Endothelial cell of umbilical vein (primary cell): ENCODE data around the gene SNRPF. TPM values are rescaled to one million over a fixed set of nuclear protein-coding genes. Genes with fewer than 3 reads are reported as not detected.

Experiments used
- BruUV-seq: library from RNA; stranded (reverse); fragments of 400-500 nt; replicated peaks from 2 replicates; lab custom pipeline; 2021; lab: Mats Ljungman, UMichigan
- CTCF ChIA-PET: fragments of 300-600, 350-600 bp; sonication (Branson Sonifier 250); formaldehyde crosslinking; loops from one replicate; lab custom pipeline; 2021; ENCODE audit warnings: antibody characterized with exemption, inconsistent platforms; lab: Charles Lee
- POLR2A ChIA-PET: fragments of 300-600, 350-600 bp; sonication (Branson Sonifier 250); formaldehyde crosslinking; loops from one replicate; lab custom pipeline; 2021; ENCODE audit warnings: antibody characterized with exemption, inconsistent platforms; lab: Charles Lee
- DNase-seq: peaks from one replicate; pipeline ENCODE4 v3.0.0-alpha.2; 2011; ENCODE audit warnings: low read depth, low spot score
- FAIRE-seq: peaks from 2 replicates; lab custom pipeline; 2011; peaks lifted over from hg19 to GRCh38; lab: Jason Lieb, UNC
- H2AFZ ChIP-seq: 2 replicates; pipeline ENCODE4 v1.6.0; 2012; ENCODE audit warnings: low read depth, low read length, control low read depth, inconsistent platforms
- H3K27ac ChIP-seq: 2 replicates; pipeline ENCODE4 v1.5.1; 2011; ENCODE audit warnings: low read depth, mild to moderate bottlenecking, control low read depth, low read length, moderate library complexity; ENCODE audit not compliant: insufficient read depth
- H3K27me3 ChIP-seq, 2 experiments: 2 replicates each; pipeline versions ENCODE4 v1.6.0 to v1.6.1; 2011; ENCODE audit warnings: low read length in 2 of 2, mixed read lengths in 1 of 2; ENCODE audit not compliant: control insufficient read depth in 2 of 2, insufficient read depth in 2 of 2
- H3K36me3 ChIP-seq, 2 experiments: 2 replicates in 1 of 2; 3 replicates in 1 of 2; pipeline ENCODE4 v1.5.1; 2011; ENCODE audit warnings: low read length in 2 of 2, mild to moderate bottlenecking in 1 of 2, moderate library complexity in 1 of 2; ENCODE audit not compliant: control insufficient read depth in 2 of 2, insufficient read depth in 2 of 2; ENCODE audit errors: extremely low read depth in 1 of 2
- H3K4me1 ChIP-seq: 3 replicates; pipeline ENCODE4 v1.5.1; 2011; ENCODE audit warnings: mild to moderate bottlenecking, low read length; ENCODE audit not compliant: control insufficient read depth, insufficient read depth; ENCODE audit errors: extremely low read depth
- H3K4me2 ChIP-seq: 2 replicates; pipeline ENCODE4 v1.6.1; 2011; ENCODE audit warnings: low read length, control low read depth, mixed read lengths; ENCODE audit not compliant: insufficient read depth
- H3K4me3 ChIP-seq, 3 experiments: fragments of 200-600 bp in 1 of 3; sonication (generic), shearing (Covaris generic) in 1 of 3; replicated peaks in 1 of 3; 2 replicates each; pipeline ENCODE4 v1.5.1; 2011 to 2016; ENCODE audit warnings: control low read depth in 3 of 3, low read length in 3 of 3, mild to moderate bottlenecking in 2 of 3, inconsistent platforms in 1 of 3, low read depth in 1 of 3, moderate library complexity in 1 of 3; ENCODE audit not compliant: insufficient read depth in 1 of 3
- H3K79me2 ChIP-seq: 2 replicates; pipeline ENCODE4 v1.6.0; 2012; ENCODE audit warnings: low read length, inconsistent platforms; ENCODE audit not compliant: control insufficient read depth, insufficient read depth
- H3K9ac ChIP-seq: replicated peaks from 2 replicates; pipeline ENCODE3; 2011; ENCODE audit warnings: low read length, control low read depth; ENCODE audit not compliant: insufficient read depth; ENCODE audit errors: extremely low read depth
- H3K9me1 ChIP-seq: replicated peaks from 3 replicates; pipeline ENCODE4 v1.6.0; 2011; ENCODE audit warnings: mild to moderate bottlenecking, low read length; ENCODE audit not compliant: control insufficient read depth, insufficient read depth; ENCODE audit errors: extremely low read depth
- H3K9me3 ChIP-seq: replicated peaks from 2 replicates; pipeline ENCODE4 v1.5.1; 2012; ENCODE audit warnings: low read length, inconsistent platforms; ENCODE audit not compliant: control insufficient read depth, insufficient read depth
- H4K20me1 ChIP-seq: replicated peaks from 2 replicates; pipeline ENCODE3; 2011; ENCODE audit warnings: mild to moderate bottlenecking, low read length; ENCODE audit not compliant: control insufficient read depth, insufficient read depth; ENCODE audit errors: extremely low read depth
- CTCF ChIP-seq, 2 donors: IDR thresholded peaks; 1 replicate in 1 of 2; 2 replicates in 1 of 2; pipeline ENCODE4 v1.5.1; 2011; ENCODE audit warnings: low read length in 2 of 2, mild to moderate bottlenecking in 2 of 2, moderate library complexity in 2 of 2, control low read depth in 1 of 2, inconsistent platforms in 1 of 2, low read depth in 1 of 2; ENCODE audit not compliant: insufficient read depth in 1 of 2; ENCODE audit errors: extremely low read depth in 1 of 2
- EZH2 ChIP-seq: IDR thresholded peaks from 2 replicates; pipeline ENCODE4 v1.6.1; 2012; ENCODE audit warnings: borderline replicate concordance, low read depth, mild to moderate bottlenecking, moderate library complexity, low read length, inconsistent platforms; ENCODE audit not compliant: severe bottlenecking
- FOS ChIP-seq: IDR thresholded peaks from 2 replicates; pipeline ENCODE4 v1.6.1; 2011; ENCODE audit warnings: mild to moderate bottlenecking, low read length, moderate library complexity, borderline replicate concordance; ENCODE audit not compliant: insufficient read depth
- JUN ChIP-seq: IDR thresholded peaks from 2 replicates; pipeline ENCODE4 v1.6.1; 2011; ENCODE audit warnings: borderline replicate concordance, low read depth; ENCODE audit not compliant: insufficient read length, insufficient read depth
- MAX ChIP-seq: IDR thresholded peaks from 2 replicates; pipeline ENCODE4 v1.6.1; 2011; ENCODE audit not compliant: insufficient read depth, insufficient read length
- MYC ChIP-seq: IDR thresholded peaks from one replicate; pipeline ENCODE4 v1.6.1; 2011; ENCODE audit warnings: mild to moderate bottlenecking, low read depth, low read length
- POLR2A ChIP-seq: IDR thresholded peaks from 2 replicates; pipeline ENCODE4 v1.6.1; 2012; ENCODE audit warnings: low read depth, mild to moderate bottlenecking, control low read depth, low read length
- POLR2AphosphoS5 ChIP-seq: IDR thresholded peaks from 2 replicates; pipeline ENCODE4 v1.6.1; 2012; ENCODE audit warnings: low read depth, mild to moderate bottlenecking, control low read depth, low read length, moderate library complexity; ENCODE audit not compliant: insufficient read depth
- dilution Hi-C: fragments of 300-500 bp; cut with MboI; formaldehyde crosslinking; loops from one replicate; pipeline ENCODE4 v1.15.0; 2019; ENCODE audit warnings: low sequenced_read_pairs; ENCODE audit not compliant: extremely low pct_ligation_motif_present
- intact Hi-C: fragments of 100-400 bp; cut with micrococcal nuclease; formaldehyde crosslinking; loops from one replicate; pipeline ENCODE4 v1.10.0; 2022
- polyA plus RNA-seq, 4 experiments: library from polyadenylated mRNA; depleted of rRNA in 3 of 4; stranded (reverse) in 3 of 4; unstranded in 1 of 4; fragments of >200 nt; gene quantifications; 2 replicates each; pipeline versions ENCODE4 v1.2.1 to v1.2.3, GENCODE V29; 2011 to 2012; ENCODE audit warnings: missing spikeins in 1 of 4
- total RNA-seq: library from RNA; stranded (reverse); gene quantifications from 2 replicates; pipeline ENCODE4 v1.2.3, GENCODE V29; 2021

SNRPF gene
- total and polyA plus RNA-seq, 2 donors (not counting 3 experiments of a cell fraction or from before 2014, with no cell fraction given): 17.1 to 36.6 TPM

- H3K4me2 ChIP-seq: no peak overlapping the region
- no peak overlapping the region for H3K27ac ChIP-seq
- H3K9me1 ChIP-seq: no peaks in the 10 kb centered on the region
- H3K9me3 ChIP-seq: no peaks in the 10 kb centered on the region
- H3K9ac ChIP-seq: no peak overlapping the region
- no TSS peak for BruUV-seq
- ChIA-PET POLR2A (no interaction called here), CTCF (interaction anchor here (1.2 kb wide), 1 partner anchor 17 kb away, joined by 4 read pairs; no protein-coding TSS in a partner anchor)
- H4K20me1 ChIP-seq: no peaks in the 10 kb centered on the region
- H3K79me2 ChIP-seq: no peaks in the 10 kb centered on the region
- DNase-seq (no peak), FAIRE-seq (no peak)
- intact Hi-C loops: no loop called here
- H3K36me3 ChIP-seq: no peaks in the 10 kb centered on the region
- H3K27me3 ChIP-seq: no peaks in the 10 kb centered on the region
- dilution Hi-C loops: no loop called here
- peaks cover 3% of the 10 kb centered on the region for H3K4me1 ChIP-seq
- H2AFZ ChIP-seq: no peak overlapping the region
- H3K4me3 ChIP-seq: no peak overlapping the region
- TF ChIP-seq FOS (no peak), MYC (no peak), POLR2AphosphoS5 (no peak), EZH2 (no peak)
Measured at GRCh38 chr12:95887311-95887710, 28.6 kb downstream of the SNRPF start.

GRCh38 chr12:95890958-95891357 lies 32.2 kb downstream of the SNRPF start:
- Histone ChIP-seq H3K9me3 (no peaks in the 10 kb centered on the region), H3K4me1 (no peaks in the 10 kb centered on the region), H3K27me3 (peaks cover 3 to 4% of the 10 kb centered on the region in 2 experiments), H3K36me3 (no peaks in the 10 kb centered on the region), H3K4me3 (no peak overlapping the region), H3K9me1 (no peaks in the 10 kb centered on the region), H3K79me2 (no peaks in the 10 kb centered on the region), H3K27ac (no peak overlapping the region), H3K9ac (no peak overlapping the region), H3K4me2 (no peak overlapping the region), H4K20me1 (no peaks in the 10 kb centered on the region), H2AFZ (no peak overlapping the region)
- TF ChIP-seq CTCF (IDR thresholded peaks at IDR 0.05; ENCODE audit: extremely low read depth in 1 of 2, insufficient read depth in 1 of 2, low read depth in 1 of 2, low read length in 2 of 2) (no peak), POLR2AphosphoS5 (no peak), JUN (no peak), MAX (no peak), MYC (no peak), EZH2 (no peak), POLR2A (no peak), FOS (no peak)
- DNase-seq: no peak
- intact Hi-C loops: no loop called here
- ChIA-PET CTCF (interaction anchor here (1.8 kb wide), 1 partner anchor 28 kb away, joined by 7 read pairs; no protein-coding TSS in a partner anchor), POLR2A (no interaction called here)
- BruUV-seq: no TSS peak
- FAIRE-seq: no peak
- dilution Hi-C loops: no loop called here
